Astrocyte of the hippocampus (primary cell): ENCODE data around the gene ANKRD6.

ENCODE experiments used
- DNase-seq: peaks from one replicate; pipeline ENCODE4 v3.0.0; 2011; ENCODE audit warnings: low read depth, low spot score

ANKRD6 gene

GRCh38 chr6:89563866-89564265 lies 130.9 kb downstream of the ANKRD6 start:
- DNase-seq: no peak

GRCh38 chr6:89564752-89565427 lies 131.9 kb downstream of the ANKRD6 start:
- DNase-seq: peak; percentile 87

- DNase-seq: no peak
Measured at GRCh38 chr6:89566008-89566800, 133.3 kb downstream of the ANKRD6 start.

- peak; percentile 90 for DNase-seq
Measured at GRCh38 chr6:89566930-89567629, 134.1 kb downstream of the ANKRD6 start.

GRCh38 chr6:89567630-89568390 lies 134.9 kb downstream of the ANKRD6 start:
- no peak for DNase-seq

- no peak for DNase-seq
Measured at GRCh38 chr6:89574910-89575561, 142.1 kb downstream of the ANKRD6 start.

- DNase-seq: no peak
Measured at GRCh38 chr6:89575562-89575960, 142.6 kb downstream of the ANKRD6 start.

- no peak for DNase-seq
Measured at GRCh38 chr6:89580997-89581666, 148.2 kb downstream of the ANKRD6 start.

- no peak for DNase-seq
Measured at GRCh38 chr6:89581689-89582088, 148.7 kb downstream of the ANKRD6 start.

- DNase-seq: no peak
Measured at GRCh38 chr6:89582669-89583325, 149.8 kb downstream of the ANKRD6 start.

- no peak for DNase-seq
Measured at GRCh38 chr6:89583559-89583958, 150.6 kb downstream of the ANKRD6 start.

GRCh38 chr6:89584539-89584938 lies 151.6 kb downstream of the ANKRD6 start:
- no peak for DNase-seq

GRCh38 chr6:89585154-89585553 lies 152.2 kb downstream of the ANKRD6 start:
- DNase-seq: peak; percentile 60

GRCh38 chr6:89589297-89590025 lies 156.5 kb downstream of the ANKRD6 start:
- DNase-seq: no peak

GRCh38 chr6:89590133-89590532 lies 157.2 kb downstream of the ANKRD6 start:
- no peak for DNase-seq

GRCh38 chr6:89591745-89592144 lies 158.8 kb downstream of the ANKRD6 start:
- no peak for DNase-seq

GRCh38 chr6:89596056-89596455 lies 163.1 kb downstream of the ANKRD6 start:
- no peak for DNase-seq

- DNase-seq: no peak
Measured at GRCh38 chr6:89596484-89596883, 163.5 kb downstream of the ANKRD6 start.

GRCh38 chr6:89597372-89597771 lies 164.4 kb downstream of the ANKRD6 start:
- DNase-seq: no peak
